Transverse colon (tissue), 4 donors: ENCODE data around the gene RAB37. TPM values are rescaled to one million over a fixed set of nuclear protein-coding genes. Genes with fewer than 3 reads are reported as not detected.

Experiments used
- DNase-seq: peaks from one replicate; pipeline ENCODE4 v3.0.0-alpha.2; 2019
- H3K27ac ChIP-seq, 4 donors: fragments of 200-600 bp; sonication (generic); 2 replicates each; pipeline ENCODE4 v1.5.1; 2016 to 2018; ENCODE audit warnings: inconsistent platforms in 4 of 4
- H3K27me3 ChIP-seq: fragments of 200-600 bp; sonication (generic); 2 replicates; pipeline ENCODE4 v1.5.1; 2017; ENCODE audit warnings: inconsistent platforms
- H3K36me3 ChIP-seq, 4 donors: fragments of 200-600 bp; sonication (generic); 2 replicates each; pipeline ENCODE4 v1.5.1; 2017 to 2019; ENCODE audit warnings: inconsistent platforms in 4 of 4
- H3K4me1 ChIP-seq, 4 donors: fragments of 200-600 bp; sonication (generic); 2 replicates each; pipeline ENCODE4 v1.5.1; 2017 to 2020; ENCODE audit warnings: inconsistent platforms in 4 of 4
- H3K4me3 ChIP-seq, 4 donors: fragments of 200-600 bp; sonication (generic); 1 replicate in 1 of 4; 2 replicates in 3 of 4; pipeline versions ENCODE4 v1.5.1 to v1.6.1; 2017 to 2019; ENCODE audit warnings: inconsistent platforms in 4 of 4
- H3K9me3 ChIP-seq, 2 donors: fragments of 200-600 bp; sonication (generic); 2 replicates each; pipeline ENCODE4 v1.5.1; 2017 to 2019; ENCODE audit warnings: inconsistent platforms in 2 of 2
- CTCF ChIP-seq, 5 experiments: fragments of 200-600 bp in 3 of 5; fragments of 450-650 bp in 2 of 5; sonication (generic) in 3 of 5; IDR thresholded peaks; 1 replicate in 2 of 5; 2 replicates in 3 of 5; pipeline ENCODE4 v1.5.1; 2016 to 2017; ENCODE audit warnings: antibody characterized with exemption in 5 of 5, inconsistent platforms in 3 of 5, mild to moderate bottlenecking in 2 of 5, moderate library complexity in 1 of 5
- EP300 ChIP-seq: sonication (generic); formaldehyde crosslinking; IDR thresholded peaks from one replicate; pipeline ENCODE4 v1.6.1; 2017; ENCODE audit warnings: antibody characterized with exemption, low read depth
- POLR2A ChIP-seq: fragments of 450-650 bp; IDR thresholded peaks from one replicate; pipeline ENCODE4 v1.6.1; 2016; ENCODE audit warnings: antibody characterized with exemption, mild to moderate bottlenecking, moderate library complexity
- POLR2AphosphoS5 ChIP-seq, 3 donors: sonication (generic); formaldehyde crosslinking; IDR thresholded peaks; one replicate each; pipeline ENCODE4 v1.6.1; 2016; ENCODE audit warnings: antibody characterized with exemption in 3 of 3
- WGBS, 2 donors: methylation state at CpG; one replicate each; pipeline ENCODE4 v1.1.5; 2018; ENCODE audit warnings: low coverage in 1 of 2; 5-methylcytosine and 5-hydroxymethylcytosine counted together
- in situ Hi-C, 4 donors: fragments of 200-750 bp; cut with MboI; loops; one replicate each; pipeline versions ENCODE4 v1.15.0 to v1.15.1; 2017; ENCODE audit warnings: low sequenced_read_pairs in 3 of 4, low pct_ligation_motif_present in 1 of 4, low pct_unique_long_range_greater_than_20kb in 1 of 4
- intact Hi-C: fragments of 100-400 bp; cut with DNase I; formaldehyde crosslinking; loops from one replicate; pipeline ENCODE4 v1.15.1; 2023; ENCODE audit warnings: low total_unique reads
- total RNA-seq, 4 donors: library from RNA; depleted of rRNA; stranded (reverse); fragments of >200 nt; gene quantifications; one replicate each; pipeline ENCODE4 v1.1.0, GENCODE V29; 2016

The RAB37 gene
- total RNA-seq, 4 donors from 2014 or later = 5.2 to 10.5 (median 5.4) TPM; not detected in 1

GRCh38 chr17:74723891-74724290, 13.2 kb upstream of the RAB37 start:
- no peaks in the 10 kb centered on the region for H3K27me3 ChIP-seq
- no peak for DNase-seq
- intact Hi-C loops (no loop called here), in situ Hi-C loops (no loop called here)
- no peaks in the 10 kb centered on the region for H3K9me3 ChIP-seq
- H3K36me3 ChIP-seq = no peaks in the 10 kb centered on the region
- no peak overlapping the region for H3K4me3 ChIP-seq
- H3K4me1 ChIP-seq = no peaks in the 10 kb centered on the region
- no peak for TF ChIP-seq EP300
- WGBS, 2 donors = 84 to 90% methylated on average over 1 to 5 of the region's 5 CpGs
- H3K27ac ChIP-seq = no peak overlapping the region

- Histone ChIP-seq H3K27me3 (no peaks in the 10 kb centered on the region), H3K36me3 (no peaks in the 10 kb centered on the region), H3K4me3 (no peak overlapping the region), H3K4me1 (no peaks in the 10 kb centered on the region), H3K9me3 (no peaks in the 10 kb centered on the region), H3K27ac (no peak overlapping the region)
- intact Hi-C loops = no loop called here
- no peak for DNase-seq
- 82% methylated on average over 3 of the region's 3 CpGs; no CpG with 5 or more reads in 1 of the 2 donors for WGBS, 2 donors
- TF ChIP-seq CTCF (IDR thresholded peaks at IDR 0.05) (no peak), POLR2A (no peak), POLR2AphosphoS5 (IDR thresholded peaks at IDR 0.05) (no peak), EP300 (no peak)
- in situ Hi-C loops = loop anchor here in 2 of 4 donors (25.0 kb wide), 1 partner anchor 137 kb away; the partner anchor contains the start of genes FDXR (in 2 of the 2) and GRIN2C (in 2 of the 2)
Observed at GRCh38 chr17:74725111-74725510, 11.9 kb upstream of the RAB37 start.

GRCh38 chr17:74728033-74728701, 8.9 kb upstream of the RAB37 start:
- Histone ChIP-seq H3K4me1 (no peaks in the 10 kb centered on the region), H3K27me3 (no peaks in the 10 kb centered on the region), H3K4me3 (no peak overlapping the region), H3K27ac (no peak overlapping the region), H3K36me3 (no peaks in the 10 kb centered on the region), H3K9me3 (no peaks in the 10 kb centered on the region)
- in situ Hi-C loops (loop anchor here in 2 of 4 donors (25.0 kb wide), 1 partner anchor 134 kb away; the partner anchor contains the start of genes FDXR (in 2 of the 2) and GRIN2C (in 2 of the 2)), intact Hi-C loops (no loop called here)
- TF ChIP-seq POLR2AphosphoS5 (IDR thresholded peaks at IDR 0.05) (no peak), EP300 (no peak), CTCF (IDR thresholded peaks at IDR 0.05) (no peak), POLR2A (no peak)
- no peak for DNase-seq
- WGBS, 2 donors = 89 to 92% methylated on average over 3 of the region's 3 CpGs

GRCh38 chr17:74728702-74729075, 8.4 kb upstream of the RAB37 start:
- no peak for TF ChIP-seq CTCF (IDR thresholded peaks at IDR 0.05)
- no peak for TF ChIP-seq POLR2AphosphoS5 (IDR thresholded peaks at IDR 0.05)
- no peak for TF ChIP-seq EP300
- WGBS, 2 donors = 90% methylated on average over 3 of the region's 3 CpGs
- no peak overlapping the region for H3K27ac ChIP-seq

More at GRCh38 chr17:74728702-74729075, 8.4 kb upstream of the RAB37 start:
- no peaks in the 10 kb centered on the region for H3K36me3 ChIP-seq
- no peaks in the 10 kb centered on the region for H3K4me1 ChIP-seq
- DNase-seq = no peak
- H3K9me3 ChIP-seq = no peaks in the 10 kb centered on the region
- intact Hi-C loops (no loop called here), in situ Hi-C loops (loop anchor here in 2 of 4 donors (25.0 kb wide), 1 partner anchor 134 kb away; the partner anchor contains the start of genes FDXR (in 2 of the 2) and GRIN2C (in 2 of the 2))
- no peak overlapping the region for H3K4me3 ChIP-seq
- no peaks in the 10 kb centered on the region for H3K27me3 ChIP-seq
